ENCODE measurements around the gene DOC2B. TPM values are rescaled to one million over a fixed set of nuclear protein-coding genes. Genes with fewer than 3 reads are reported as not detected.
A peak's percentile ranks its signal among the peaks of the same experiment; 100 is the strongest.
"Not testable (repeated sequence)": the region's sequence is repeated elsewhere in the genome, so short reads cannot be mapped to it uniquely, and the experiment has no call there.

DOC2B gene
- total RNA-seq, 2 donors from 2014 or later: 0.18 to 0.40 TPM

DNA sequence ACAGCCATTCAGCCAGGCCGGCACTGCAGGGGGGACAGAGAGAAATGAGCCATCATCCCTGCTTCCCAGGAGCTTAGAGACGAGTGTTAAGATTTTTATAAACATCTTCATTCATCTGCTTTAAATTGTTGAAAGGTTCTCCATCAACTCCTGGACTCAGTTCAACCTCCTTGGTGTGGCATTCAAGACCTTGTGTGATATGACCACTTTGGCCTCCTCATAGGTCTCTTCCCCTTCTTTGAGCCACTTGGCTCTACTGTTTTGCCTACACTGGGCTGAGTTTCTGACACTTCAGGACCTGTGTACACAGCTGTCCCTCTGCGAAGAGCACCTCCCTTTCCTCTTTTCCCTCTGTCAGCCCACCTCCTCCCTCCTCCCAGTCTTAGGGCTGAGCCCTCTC is 4.3 kb downstream of the DOC2B start:
- H3K27me3 Mint-ChIP-seq: peaks cover 19% of the 10 kb centered on the region
- DNase-seq (no peak), ATAC-seq (no peak)
- no peaks in the 10 kb centered on the region for H3K36me3 Mint-ChIP-seq (ENCODE audit: low read depth)
- H3K27ac Mint-ChIP-seq: peak overlapping the region; percentile 57
- peaks cover 4% of the 10 kb centered on the region for H3K4me1 Mint-ChIP-seq
- H3K4me3 Mint-ChIP-seq: no peak overlapping the region
- H3K9me3 ChIP-seq (ENCODE audit: control insufficient read depth, low read length, poor library complexity, severe bottlenecking): no peaks in the 10 kb centered on the region

DNA sequence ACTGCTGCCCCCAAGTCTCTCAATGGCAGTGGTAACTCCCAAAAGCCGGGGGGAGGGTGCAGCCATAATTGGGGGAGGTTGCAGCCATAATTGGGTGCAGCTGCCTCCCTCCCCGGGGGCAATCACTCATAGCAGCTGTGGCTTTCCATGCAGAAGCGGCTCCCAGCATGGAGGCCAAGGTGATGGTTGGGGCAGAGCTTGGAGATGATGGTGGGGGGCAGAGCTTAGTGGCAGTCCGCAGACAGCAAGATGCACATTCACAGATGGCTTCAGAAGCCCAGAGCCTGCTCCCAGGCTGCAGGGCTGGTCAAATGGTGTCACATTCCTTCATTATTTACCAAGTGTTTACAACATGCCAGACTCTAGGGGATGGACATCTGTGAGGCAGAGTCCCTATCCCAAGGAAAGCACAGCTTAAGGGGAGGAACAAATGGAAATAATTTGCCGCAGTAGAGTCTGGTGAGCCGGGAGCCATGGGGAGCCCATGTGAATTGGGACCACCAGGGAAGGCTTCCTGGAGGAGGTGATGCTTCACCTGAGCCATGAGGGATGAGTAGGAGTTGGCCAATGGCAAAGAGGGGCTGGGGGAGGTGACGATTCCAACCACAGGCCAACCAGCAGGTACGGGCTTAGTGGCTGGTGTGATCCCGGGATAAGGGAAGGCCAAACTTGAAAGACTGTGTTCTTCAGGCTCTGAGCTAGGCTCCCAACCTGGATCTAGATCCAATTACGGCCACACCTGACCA is 8.1 kb downstream of the DOC2B start:
- peaks cover 3% of the 10 kb centered on the region for H3K4me1 Mint-ChIP-seq
- peaks cover 12% of the 10 kb centered on the region for H3K27me3 Mint-ChIP-seq
- H3K4me3 Mint-ChIP-seq: no peak overlapping the region
- DNase-seq (no peak), ATAC-seq (no peak)
- no peaks in the 10 kb centered on the region for H3K9me3 ChIP-seq (ENCODE audit: control insufficient read depth, low read length, poor library complexity, severe bottlenecking)
- H3K27ac Mint-ChIP-seq: no peak overlapping the region
- H3K36me3 Mint-ChIP-seq (ENCODE audit: low read depth): no peaks in the 10 kb centered on the region

DNA sequence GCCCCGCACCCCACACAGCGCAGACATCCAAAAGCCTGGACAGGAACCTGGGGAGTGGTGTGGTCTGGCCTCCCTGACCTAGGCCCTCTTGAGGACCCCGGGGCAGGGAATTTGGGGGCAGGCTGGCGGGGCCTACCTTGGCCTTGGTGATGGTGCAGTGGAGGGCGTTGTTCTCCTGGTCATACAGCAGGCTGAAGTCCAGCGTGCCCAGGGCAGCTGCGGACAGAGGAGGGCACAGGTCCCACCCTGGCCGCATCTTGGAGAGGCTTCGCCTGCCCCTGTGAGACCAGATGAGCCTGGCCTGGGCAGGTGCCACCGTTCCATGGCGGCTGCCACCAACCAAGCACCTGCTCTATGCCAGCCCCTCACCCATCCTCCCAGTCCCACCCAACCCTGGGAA is 9.0 kb downstream of the DOC2B start:
- no peak for ATAC-seq
- H3K9me3 ChIP-seq (ENCODE audit: control insufficient read depth, low read length, poor library complexity, severe bottlenecking): no peaks in the 10 kb centered on the region
- no peak for DNase-seq
- Mint-ChIP-seq H3K27me3 (peaks cover 2% of the 10 kb centered on the region), H3K27ac (no peak overlapping the region), H3K4me3 (no peak overlapping the region), H3K4me1 (peaks cover 3% of the 10 kb centered on the region), H3K36me3 (ENCODE audit: low read depth) (no peaks in the 10 kb centered on the region)

DNA sequence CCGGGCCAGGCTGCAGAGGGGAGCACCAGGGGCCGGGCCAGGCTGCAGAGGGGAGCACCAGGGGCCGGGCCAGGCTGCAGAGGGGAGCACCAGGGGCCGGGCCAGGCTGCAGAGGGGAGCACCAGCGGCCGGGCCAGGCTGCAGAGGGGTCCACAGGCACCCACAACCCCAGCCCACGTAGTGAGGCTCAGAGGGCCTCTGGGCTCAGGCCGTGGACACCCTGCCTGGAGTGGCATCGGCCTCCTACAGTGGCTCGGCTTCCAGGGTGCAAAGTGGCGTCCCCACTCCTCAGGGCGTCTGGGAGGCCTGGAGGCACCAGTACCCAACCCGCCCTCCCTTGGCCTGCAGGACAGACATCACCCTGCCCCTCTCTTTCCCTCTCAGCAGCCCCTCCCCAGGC is 9.6 kb downstream of the DOC2B start:
- no peak for ATAC-seq
- no peaks in the 10 kb centered on the region for H3K9me3 ChIP-seq (ENCODE audit: control insufficient read depth, low read length, poor library complexity, severe bottlenecking)
- H3K4me3 Mint-ChIP-seq: no peak overlapping the region
- no peak overlapping the region for H3K27ac Mint-ChIP-seq
- peaks cover 3% of the 10 kb centered on the region for H3K4me1 Mint-ChIP-seq
- H3K36me3 Mint-ChIP-seq (ENCODE audit: low read depth): no peaks in the 10 kb centered on the region
- H3K27me3 Mint-ChIP-seq: no peaks in the 10 kb centered on the region
- DNase-seq: no peak

GRCh38 chr17:170130-170670 is 11.2 kb downstream of the DOC2B start:
- Mint-ChIP-seq H3K27me3 (no peaks in the 10 kb centered on the region), H3K27ac (no peak overlapping the region), H3K4me1 (peaks cover 3% of the 10 kb centered on the region), H3K4me3 (no peak overlapping the region), H3K36me3 (ENCODE audit: low read depth) (no peaks in the 10 kb centered on the region)
- ATAC-seq (no peak), DNase-seq (no peak)
- H3K9me3 ChIP-seq (ENCODE audit: control insufficient read depth, low read length, poor library complexity, severe bottlenecking): no peaks in the 10 kb centered on the region

- not testable (repeated sequence) for DNase-seq; H3K27me3 Mint-ChIP-seq; H3K27ac Mint-ChIP-seq; H3K36me3 Mint-ChIP-seq (ENCODE audit: low read depth); H3K9me3 ChIP-seq (ENCODE audit: control insufficient read depth, low read length, poor library complexity, severe bottlenecking); H3K4me3 Mint-ChIP-seq; H3K4me1 Mint-ChIP-seq; ATAC-seq
Measured at GRCh38 chr17:168614-169013, 12.8 kb downstream of the DOC2B start.

DNA sequence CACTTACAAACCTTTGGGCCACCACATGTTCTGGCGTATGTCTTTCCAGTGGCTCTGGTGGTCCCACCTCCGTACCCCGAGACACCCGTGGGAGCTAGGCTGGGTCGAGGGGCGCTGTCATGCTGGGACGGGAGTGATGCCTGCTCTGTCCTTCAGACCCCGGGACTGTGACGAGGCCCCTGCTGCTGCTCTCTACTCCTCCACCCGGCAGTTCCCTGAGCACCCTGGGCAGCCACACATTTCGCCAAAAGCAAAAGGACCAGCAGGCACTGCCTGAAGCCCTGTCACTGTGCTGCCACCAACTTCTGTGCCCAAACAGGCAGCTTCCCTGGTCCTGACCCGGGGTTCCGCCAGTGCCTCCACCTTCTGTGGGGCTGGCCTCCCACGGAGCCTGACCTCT is 15.5 kb downstream of the DOC2B start:
- no peak overlapping the region for H3K4me3 Mint-ChIP-seq

GRCh38 chr17:164303-165235 is 16.9 kb downstream of the DOC2B start:
- H3K27me3 Mint-ChIP-seq: peaks cover 20% of the 10 kb centered on the region
- H3K4me3 Mint-ChIP-seq: no peak overlapping the region
- no peaks in the 10 kb centered on the region for H3K9me3 ChIP-seq (ENCODE audit: control insufficient read depth, low read length, poor library complexity, severe bottlenecking)
- no peak overlapping the region for H3K27ac Mint-ChIP-seq
- DNase-seq (no peak), ATAC-seq (no peak)
- H3K36me3 Mint-ChIP-seq (ENCODE audit: low read depth): no peaks in the 10 kb centered on the region
- H3K4me1 Mint-ChIP-seq: peaks cover 5% of the 10 kb centered on the region

More for the DNA sequence above, 15.5 kb downstream of the DOC2B start:
- no peak for ATAC-seq
- no peak overlapping the region for H3K27ac Mint-ChIP-seq
- peaks cover 5% of the 10 kb centered on the region for H3K4me1 Mint-ChIP-seq
- H3K9me3 ChIP-seq (ENCODE audit: control insufficient read depth, low read length, poor library complexity, severe bottlenecking): no peaks in the 10 kb centered on the region
- H3K36me3 Mint-ChIP-seq (ENCODE audit: low read depth): no peaks in the 10 kb centered on the region
- DNase-seq: no peak
- peaks cover 15% of the 10 kb centered on the region for H3K27me3 Mint-ChIP-seq

GRCh38 chr17:163514-164098 is 17.8 kb downstream of the DOC2B start:
- Mint-ChIP-seq H3K27ac (no peak overlapping the region), H3K4me3 (no peak overlapping the region), H3K4me1 (peaks cover 2% of the 10 kb centered on the region), H3K36me3 (ENCODE audit: low read depth) (no peaks in the 10 kb centered on the region), H3K27me3 (peaks cover 20% of the 10 kb centered on the region)
- ATAC-seq (no peak), DNase-seq (no peak)
- no peaks in the 10 kb centered on the region for H3K9me3 ChIP-seq (ENCODE audit: control insufficient read depth, low read length, poor library complexity, severe bottlenecking)

DNA sequence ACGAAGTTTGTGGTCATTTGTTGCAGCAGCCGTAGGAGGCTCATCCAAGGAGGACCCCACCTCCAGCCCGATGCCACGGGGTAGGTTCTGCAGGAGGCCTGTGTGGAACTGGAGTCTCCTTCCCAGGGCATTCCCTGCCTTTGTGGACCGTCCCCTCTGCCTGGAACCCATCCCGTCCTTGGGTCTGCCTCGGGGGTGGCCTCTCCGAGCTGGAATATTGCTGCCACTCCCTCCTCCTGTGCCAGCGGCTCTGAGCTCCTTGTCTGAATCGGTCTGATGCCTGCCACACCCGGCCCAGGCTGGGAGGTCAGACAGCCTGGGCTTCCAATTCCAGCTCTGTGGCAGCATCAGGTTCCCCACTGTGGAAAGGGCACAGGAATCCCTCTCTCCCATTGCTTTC is 18.8 kb downstream of the DOC2B start:
- ATAC-seq (no peak), DNase-seq (no peak)
- Mint-ChIP-seq H3K36me3 (ENCODE audit: low read depth) (no peaks in the 10 kb centered on the region), H3K4me3 (no peak overlapping the region), H3K27me3 (peaks cover 20% of the 10 kb centered on the region), H3K4me1 (peaks cover 2% of the 10 kb centered on the region), H3K27ac (no peak overlapping the region)
- no peaks in the 10 kb centered on the region for H3K9me3 ChIP-seq (ENCODE audit: control insufficient read depth, low read length, poor library complexity, severe bottlenecking)

DNA sequence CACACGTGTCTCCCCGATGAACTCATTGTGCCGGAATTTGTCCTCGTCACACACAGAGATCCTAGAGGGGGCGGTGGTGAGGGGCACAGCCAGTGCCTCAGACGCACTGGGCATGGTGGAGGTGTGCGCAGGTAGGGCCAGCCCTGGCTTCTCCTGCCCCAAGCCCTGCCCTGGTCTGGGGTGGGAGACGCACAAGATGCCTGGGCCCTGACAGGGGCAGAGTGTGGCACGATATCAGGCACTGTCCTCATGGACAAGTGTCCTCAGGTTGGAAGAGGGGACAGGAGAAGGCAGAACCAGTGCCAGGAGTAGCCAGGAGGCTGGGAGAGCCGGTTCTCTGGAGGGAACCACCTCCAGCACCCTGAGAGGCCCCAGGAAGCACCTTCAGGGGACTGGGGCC is 20.0 kb downstream of the DOC2B start:
- Mint-ChIP-seq H3K27ac (no peak overlapping the region), H3K4me3 (no peak overlapping the region), H3K27me3 (peaks cover 20% of the 10 kb centered on the region), H3K4me1 (peaks cover 2% of the 10 kb centered on the region), H3K36me3 (ENCODE audit: low read depth) (no peaks in the 10 kb centered on the region)
- ATAC-seq (no peak), DNase-seq (no peak)
- H3K9me3 ChIP-seq (ENCODE audit: control insufficient read depth, low read length, poor library complexity, severe bottlenecking): no peaks in the 10 kb centered on the region

GRCh38 chr17:160336-160735 is 21.1 kb downstream of the DOC2B start:
- H3K4me1 Mint-ChIP-seq: peaks cover 2% of the 10 kb centered on the region
- H3K27me3 Mint-ChIP-seq: peaks cover 20% of the 10 kb centered on the region
- ATAC-seq: no peak
- H3K27ac Mint-ChIP-seq: no peak overlapping the region
- no peak overlapping the region for H3K4me3 Mint-ChIP-seq
- no peak for DNase-seq
- H3K9me3 ChIP-seq (ENCODE audit: control insufficient read depth, low read length, poor library complexity, severe bottlenecking): no peaks in the 10 kb centered on the region
- H3K36me3 Mint-ChIP-seq (ENCODE audit: low read depth): no peaks in the 10 kb centered on the region

- no peak overlapping the region for H3K4me3 Mint-ChIP-seq
- no peaks in the 10 kb centered on the region for H3K9me3 ChIP-seq (ENCODE audit: control insufficient read depth, low read length, poor library complexity, severe bottlenecking)
- peaks cover 19% of the 10 kb centered on the region for H3K27me3 Mint-ChIP-seq
- peaks cover 2% of the 10 kb centered on the region for H3K4me1 Mint-ChIP-seq
- ATAC-seq (no peak), DNase-seq (no peak)
- H3K36me3 Mint-ChIP-seq (ENCODE audit: low read depth): no peaks in the 10 kb centered on the region
- no peak overlapping the region for H3K27ac Mint-ChIP-seq
Measured at GRCh38 chr17:159609-160008, 21.8 kb downstream of the DOC2B start.
